Measurements from ENCODE around the gene KIT.

DNA sequence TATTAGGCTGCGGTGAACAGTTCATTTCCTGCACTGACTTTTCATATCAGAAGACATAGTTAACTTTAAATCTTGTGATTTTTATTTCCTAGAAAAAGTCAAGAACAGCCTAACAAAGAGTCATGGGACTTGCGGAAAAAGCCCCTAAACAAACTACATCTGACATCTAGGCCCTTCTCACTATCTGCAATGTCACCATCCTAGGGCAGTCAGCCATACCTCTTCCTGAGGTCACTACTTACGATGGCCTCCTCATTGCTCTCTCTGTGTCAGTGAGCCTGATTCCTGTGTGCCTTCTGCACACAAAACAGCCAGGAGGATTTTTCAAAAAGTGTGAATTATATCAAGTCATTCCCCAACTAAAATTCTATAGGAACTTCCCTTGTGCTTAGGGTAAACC, 22.4 kb upstream of the KIT start:
- TF ChIP-seq, protein P1, sequence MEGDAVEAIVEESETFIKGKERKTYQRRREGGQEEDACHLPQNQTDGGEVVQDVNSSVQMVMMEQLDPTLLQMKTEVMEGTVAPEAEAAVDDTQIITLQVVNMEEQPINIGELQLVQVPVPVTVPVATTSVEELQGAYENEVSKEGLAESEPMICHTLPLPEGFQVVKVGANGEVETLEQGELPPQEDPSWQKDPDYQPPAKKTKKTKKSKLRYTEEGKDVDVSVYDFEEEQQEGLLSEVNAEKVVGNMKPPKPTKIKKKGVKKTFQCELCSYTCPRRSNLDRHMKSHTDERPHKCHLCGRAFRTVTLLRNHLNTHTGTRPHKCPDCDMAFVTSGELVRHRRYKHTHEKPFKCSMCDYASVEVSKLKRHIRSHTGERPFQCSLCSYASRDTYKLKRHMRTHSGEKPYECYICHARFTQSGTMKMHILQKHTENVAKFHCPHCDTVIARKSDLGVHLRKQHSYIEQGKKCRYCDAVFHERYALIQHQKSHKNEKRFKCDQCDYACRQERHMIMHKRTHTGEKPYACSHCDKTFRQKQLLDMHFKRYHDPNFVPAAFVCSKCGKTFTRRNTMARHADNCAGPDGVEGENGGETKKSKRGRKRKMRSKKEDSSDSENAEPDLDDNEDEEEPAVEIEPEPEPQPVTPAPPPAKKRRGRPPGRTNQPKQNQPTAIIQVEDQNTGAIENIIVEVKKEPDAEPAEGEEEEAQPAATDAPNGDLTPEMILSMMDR (IDR thresholded peaks at IDR 0.05), result no peak
- no peak for TF ChIP-seq POLR2A (IDR thresholded peaks at IDR 0.05)

All from esophagus squamous epithelium (tissue), 4 donors.